Effector memory CD4-positive, alpha-beta T cell (primary cell): ENCODE data around the gene STARD9.
A peak's percentile ranks its signal among the peaks of the same experiment; 100 is the strongest.

Source experiments
- DNase-seq, 3 donors: peaks; one replicate each; pipeline ENCODE4 v3.0.0-alpha.2; 2020
- H3K27ac ChIP-seq: 2 replicates; pipeline ENCODE4 v1.7.0; 2013; ENCODE audit warnings: mild to moderate bottlenecking, low read length, moderate library complexity; ENCODE audit not compliant: insufficient read depth, poor library complexity, severe bottlenecking
- H3K27me3 ChIP-seq: replicated peaks from 2 replicates; pipeline ENCODE4 v1.7.0; 2013; ENCODE audit warnings: mild to moderate bottlenecking, low read length; ENCODE audit not compliant: insufficient read depth, control insufficient read depth, poor library complexity, severe bottlenecking
- H3K36me3 ChIP-seq: 2 replicates; pipeline ENCODE4 v1.7.0; 2013; ENCODE audit warnings: mild to moderate bottlenecking, low read length, moderate library complexity; ENCODE audit not compliant: control insufficient read depth, insufficient read depth
- H3K4me1 ChIP-seq: 2 replicates; pipeline ENCODE4 v1.7.0; 2013; ENCODE audit warnings: low read length, mild to moderate bottlenecking; ENCODE audit not compliant: control insufficient read depth, insufficient read depth, poor library complexity, severe bottlenecking
- H3K4me3 ChIP-seq: 2 replicates; pipeline ENCODE4 v1.7.0; 2013; ENCODE audit warnings: low read length, low read depth, mild to moderate bottlenecking; ENCODE audit not compliant: insufficient read depth, poor library complexity, severe bottlenecking
- H3K9me3 ChIP-seq: 2 replicates; pipeline ENCODE4 v1.7.0; 2013; ENCODE audit warnings: mild to moderate bottlenecking, low read length, moderate library complexity; ENCODE audit not compliant: control insufficient read depth

STARD9 gene

GRCh38 chr15:42730536-42730935 lies 155.1 kb downstream of the STARD9 start:
- peaks cover 75% of the 10 kb centered on the region for H3K36me3 ChIP-seq
- no peak for DNase-seq
- H3K27ac ChIP-seq = no peak overlapping the region
- H3K9me3 ChIP-seq = no peaks in the 10 kb centered on the region
- H3K4me1 ChIP-seq = no peaks in the 10 kb centered on the region
- H3K4me3 ChIP-seq = no peak overlapping the region
- no peaks in the 10 kb centered on the region for H3K27me3 ChIP-seq

GRCh38 chr15:42731461-42731860 lies 156.1 kb downstream of the STARD9 start:
- Histone ChIP-seq H3K4me3 (no peak overlapping the region), H3K27me3 (no peaks in the 10 kb centered on the region), H3K4me1 (peaks cover 6% of the 10 kb centered on the region), H3K36me3 (peaks cover 67% of the 10 kb centered on the region), H3K27ac (no peak overlapping the region), H3K9me3 (no peaks in the 10 kb centered on the region)
- DNase-seq = no peak

- no peak for DNase-seq
- Histone ChIP-seq H3K27me3 (no peaks in the 10 kb centered on the region), H3K27ac (no peak overlapping the region), H3K4me1 (peaks cover 7% of the 10 kb centered on the region), H3K9me3 (no peaks in the 10 kb centered on the region), H3K4me3 (no peak overlapping the region), H3K36me3 (peaks cover 59% of the 10 kb centered on the region)
Measured at GRCh38 chr15:42732095-42732827, 156.9 kb downstream of the STARD9 start.

DNA sequence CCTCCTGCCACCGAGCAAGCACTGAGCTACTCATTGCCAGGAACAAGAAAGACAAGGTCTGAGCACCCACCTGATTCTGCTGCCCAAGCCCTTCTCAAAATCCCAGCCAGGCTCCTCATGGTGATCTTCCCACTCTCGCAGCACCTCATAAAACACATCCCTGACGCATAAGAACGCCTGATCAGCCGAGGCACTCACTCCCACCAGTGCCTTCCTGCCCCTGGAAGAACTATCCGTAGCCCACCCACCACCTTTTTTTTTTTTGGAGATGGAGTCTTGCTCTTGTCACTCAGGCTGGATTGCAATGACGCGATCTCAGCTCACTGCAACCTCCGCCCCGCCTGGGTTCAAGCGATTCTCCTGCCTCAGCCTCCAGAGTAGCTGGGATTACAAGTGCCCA lies 157.6 kb downstream of the STARD9 start:
- Histone ChIP-seq H3K36me3 (peaks cover 51% of the 10 kb centered on the region), H3K27me3 (no peaks in the 10 kb centered on the region), H3K9me3 (no peaks in the 10 kb centered on the region), H3K4me1 (peaks cover 12% of the 10 kb centered on the region), H3K4me3 (no peak overlapping the region), H3K27ac (no peak overlapping the region)
- no peak for DNase-seq

DNA sequence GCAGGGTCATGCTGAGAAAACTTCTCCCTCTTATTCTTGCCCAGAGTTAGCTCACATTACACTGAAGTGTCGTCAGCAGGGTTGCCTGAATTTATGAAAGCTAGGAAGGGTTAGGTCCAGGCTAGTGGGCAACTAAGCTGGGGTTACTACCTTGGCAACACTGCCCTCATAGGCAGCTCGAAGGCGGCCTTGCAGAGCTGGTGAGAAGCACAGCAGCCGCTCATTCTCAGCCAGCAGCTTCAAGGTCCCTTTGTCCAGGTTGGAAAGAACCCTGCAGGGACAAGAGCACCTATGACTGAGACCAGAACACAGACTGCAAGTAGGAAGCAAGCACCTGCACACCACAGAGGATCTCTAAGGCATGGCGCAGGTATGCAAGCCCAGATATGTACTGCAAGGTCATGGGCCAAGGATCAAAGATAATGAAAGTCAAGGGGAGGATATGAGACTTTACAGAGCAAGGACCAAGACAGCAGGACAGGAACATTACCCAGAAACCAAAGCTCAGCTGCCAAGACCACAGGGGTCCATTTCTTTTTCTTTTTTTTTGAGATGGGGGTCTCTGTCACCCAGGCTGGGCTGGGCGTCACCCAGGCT lies 158.8 kb downstream of the STARD9 start:
- Histone ChIP-seq H3K4me1 (peaks cover 12% of the 10 kb centered on the region), H3K36me3 (peaks cover 44% of the 10 kb centered on the region), H3K27ac (no peak overlapping the region), H3K9me3 (no peaks in the 10 kb centered on the region), H3K27me3 (no peaks in the 10 kb centered on the region), H3K4me3 (no peak overlapping the region)
- DNase-seq = no peak

DNA sequence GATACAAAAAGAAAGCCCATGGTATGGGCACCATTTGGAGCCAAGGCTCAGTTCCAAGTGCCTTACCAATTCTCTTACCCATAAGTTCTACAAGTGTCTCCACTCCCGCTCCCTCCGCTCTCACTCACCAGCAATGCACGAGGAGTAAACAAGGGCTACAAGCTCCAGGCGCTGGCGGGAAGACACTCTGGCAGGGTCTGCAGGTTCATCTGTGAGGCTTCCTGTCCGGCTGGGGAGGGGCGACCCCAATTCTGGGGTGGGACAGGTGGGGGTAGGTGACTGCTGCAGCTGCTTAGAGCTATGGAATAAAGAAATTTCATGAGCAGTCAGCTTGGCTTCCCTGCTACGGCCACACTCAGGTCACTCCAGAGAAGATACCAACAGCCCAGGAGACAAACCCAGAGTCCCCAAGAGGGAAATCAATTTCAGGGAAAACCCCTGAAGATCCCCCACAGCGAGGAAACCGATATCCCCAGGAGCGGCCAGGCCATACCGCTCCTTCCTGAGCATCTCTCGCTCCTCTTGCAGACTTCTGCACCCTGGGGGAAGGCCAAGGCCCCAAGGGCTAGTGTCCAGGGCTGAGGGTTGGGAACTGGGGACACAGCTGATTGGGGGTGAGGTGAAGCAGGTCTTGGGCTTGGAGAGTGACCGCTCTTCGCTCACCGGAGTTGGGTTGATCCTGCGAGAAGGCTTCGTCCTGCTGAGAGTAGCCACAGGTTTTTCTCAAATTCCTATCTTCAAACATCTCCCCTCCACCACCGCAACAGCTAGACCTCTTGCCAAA lies 160.2 kb downstream of the STARD9 start:
- Histone ChIP-seq H3K4me1 (peaks cover 12% of the 10 kb centered on the region), H3K9me3 (no peaks in the 10 kb centered on the region), H3K27me3 (no peaks in the 10 kb centered on the region), H3K36me3 (peaks cover 32% of the 10 kb centered on the region), H3K4me3 (peak overlapping the region; percentile 80), H3K27ac (peak overlapping the region; percentile 72)
- DNase-seq = no peak

GRCh38 chr15:42736178-42736792 lies 160.9 kb downstream of the STARD9 start:
- Histone ChIP-seq H3K36me3 (peaks cover 25% of the 10 kb centered on the region), H3K9me3 (no peaks in the 10 kb centered on the region), H3K4me3 (peak overlapping the region; percentile 80), H3K27ac (peak overlapping the region; percentile 72), H3K27me3 (no peaks in the 10 kb centered on the region), H3K4me1 (peaks cover 12% of the 10 kb centered on the region)
- DNase-seq = peak in 1 of 3 donors; percentile 6

DNA sequence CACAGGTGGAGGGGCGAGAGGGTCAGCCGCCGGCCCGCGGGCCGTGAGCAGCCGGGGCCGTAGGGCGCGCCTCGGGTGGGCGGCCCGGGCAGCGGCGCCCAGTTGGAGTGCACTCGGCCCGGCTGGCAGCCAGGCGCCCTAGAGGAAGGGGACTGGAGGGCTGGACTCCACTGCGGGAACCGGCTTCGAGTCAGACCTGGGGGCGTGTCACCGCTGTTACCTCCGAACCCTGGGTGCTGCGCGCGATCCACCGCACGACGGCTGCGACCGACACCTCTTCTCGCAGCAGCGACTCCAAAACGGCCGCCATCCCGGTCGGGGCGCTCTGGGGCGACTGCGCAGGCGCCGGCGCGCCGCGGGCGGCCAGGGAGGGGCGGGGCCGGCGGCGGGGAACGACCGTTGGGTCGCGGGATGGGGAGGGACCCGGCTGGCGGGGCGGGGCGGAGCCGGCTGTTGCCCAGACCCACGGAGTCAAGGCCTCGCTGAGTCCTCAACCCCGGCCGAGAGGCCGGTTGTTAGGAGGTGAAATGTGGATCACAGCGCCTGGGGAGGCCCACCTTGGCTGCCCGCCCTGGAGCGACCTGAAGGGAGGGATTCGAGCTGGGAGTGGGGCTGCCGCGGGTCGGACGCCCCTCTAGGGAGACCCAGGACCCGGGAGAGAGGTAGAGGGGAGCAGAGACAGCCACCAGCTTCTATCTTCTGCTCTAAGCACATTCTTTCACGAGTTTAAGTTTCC lies 161.6 kb downstream of the STARD9 start, which contains the start of gene CDAN1:
CDAN1 (minus strand) TSS at position 336 of the 736 bp plus-strand sequence; CDS start at position 310, 26 bp downstream.
- Histone ChIP-seq H3K36me3 (peaks cover 18% of the 10 kb centered on the region), H3K4me3 (peak within 1 kb of the TSS; percentile 80), H3K27me3 (no peaks in the 10 kb centered on the region), H3K9me3 (no peaks in the 10 kb centered on the region), H3K27ac (peak within 1 kb of the TSS; percentile 72), H3K4me1 (peaks cover 12% of the 10 kb centered on the region)
- DNase-seq = peak; percentile 89 to 92 (median 89)

DNA sequence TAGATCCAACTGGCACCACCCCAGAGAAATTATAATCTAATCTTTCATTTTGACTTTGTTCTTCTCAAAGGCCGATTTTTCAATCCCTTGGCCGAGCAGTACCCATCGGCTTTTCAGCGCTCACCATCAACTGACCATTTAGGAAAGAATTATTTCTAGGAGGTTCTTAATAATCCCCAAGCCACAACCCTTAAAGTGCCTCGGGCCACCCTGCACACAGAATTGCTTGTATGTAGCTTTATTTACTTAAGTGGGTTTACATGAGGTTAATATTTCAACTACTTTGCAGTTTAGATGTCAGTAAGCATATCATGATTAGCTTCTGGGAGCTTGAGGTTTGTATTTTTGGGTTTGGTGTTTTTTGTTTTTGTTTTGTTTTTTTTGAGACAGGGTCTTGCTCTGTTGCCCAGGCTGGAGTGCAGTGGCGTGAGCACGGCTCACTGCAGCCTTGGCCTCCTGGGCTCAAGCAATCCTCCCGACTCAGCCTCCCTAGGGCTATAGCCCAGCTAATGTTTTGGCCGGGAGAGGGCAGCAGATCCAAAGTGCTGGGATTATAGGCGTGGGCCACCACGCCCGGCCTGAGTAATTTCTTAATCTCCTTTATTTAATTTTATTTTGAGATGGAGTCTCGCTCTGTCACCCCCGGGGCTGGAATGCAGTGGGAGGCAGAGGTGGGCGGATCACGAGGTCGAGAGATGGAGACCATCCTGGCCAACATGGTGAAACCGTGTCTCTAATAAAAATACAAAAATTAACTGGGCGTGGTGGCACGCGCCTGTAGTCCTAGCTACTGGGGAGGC lies 162.3 kb downstream of the STARD9 start:
- DNase-seq = no peak
- H3K9me3 ChIP-seq = no peaks in the 10 kb centered on the region

More for the DNA sequence above, 162.3 kb downstream of the STARD9 start:
- Histone ChIP-seq H3K27ac (peak overlapping the region; percentile 72), H3K27me3 (no peaks in the 10 kb centered on the region), H3K36me3 (peaks cover 10% of the 10 kb centered on the region), H3K4me3 (peak overlapping the region; percentile 80), H3K4me1 (peaks cover 12% of the 10 kb centered on the region)
